ENCODE measurements around the gene ZNF831. TPM values are rescaled to one million over a fixed set of nuclear protein-coding genes. Genes with fewer than 3 reads are reported as not detected.

ZNF831 gene
- total and polyA plus RNA-seq, 5 experiments from 2014 or later: 5.5 to 29.9 (median 6.2) TPM

- no peaks in the 10 kb centered on the region for H3K9me3 Mint-ChIP-seq
These were observed 105.9 kb downstream of the ZNF831 start for GRCh38 chr20:59269411-59270025.

DNA sequence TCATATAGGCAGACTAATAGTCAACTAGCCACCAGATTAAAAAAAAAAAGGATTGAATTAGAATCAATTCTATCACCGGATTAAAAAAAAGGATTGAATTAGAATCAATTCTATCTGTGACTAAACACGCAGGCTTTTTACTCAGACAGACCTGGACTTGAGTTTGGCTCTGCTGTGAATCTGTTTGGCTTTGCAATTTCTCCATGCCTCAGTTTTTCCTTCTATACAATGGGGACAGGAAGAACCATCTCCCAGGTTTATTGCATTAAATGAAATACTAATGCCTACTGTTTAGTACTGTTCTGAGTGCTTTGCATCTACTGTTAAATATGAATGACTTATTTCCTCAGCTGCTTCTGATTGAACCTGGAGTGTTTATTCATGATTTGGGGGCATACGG lies 106.8 kb downstream of the ZNF831 start:
- no peak overlapping the region for H3K4me3 Mint-ChIP-seq
- H3K4me1 Mint-ChIP-seq: peaks cover 14 to 31% (median 27%) of the 10 kb centered on the region in 4 donors
- H3K9me3 Mint-ChIP-seq: no peaks in the 10 kb centered on the region
- ATAC-seq: no peak
- peaks cover 2 to 51% (median 11%) of the 10 kb centered on the region in 5 donors for H3K27me3 Mint-ChIP-seq
- no peaks in the 10 kb centered on the region for H3K36me3 Mint-ChIP-seq
- no peak overlapping the region for H3K27ac Mint-ChIP-seq
- no peak for DNase-seq
- POLR2A ChIA-PET: no interaction called here

More at GRCh38 chr20:59269411-59270025, 105.9 kb downstream of the ZNF831 start:
- Mint-ChIP-seq H3K27me3 (peaks cover 2 to 43% (median 11%) of the 10 kb centered on the region in 5 donors), H3K27ac (no peak overlapping the region), H3K4me1 (peaks cover 17 to 25% (median 24%) of the 10 kb centered on the region in 4 donors), H3K4me3 (peak overlapping the region in 1 of 10 donors; percentile 4), H3K36me3 (no peaks in the 10 kb centered on the region)
- ATAC-seq: peak in 1 of 2 donors; percentile 25
- no peak for DNase-seq
- POLR2A ChIA-PET: interaction anchor here (0.7 to 1.2 kb wide), 4 partner anchors 7 to 17 kb away, joined by 3 to 5 read pairs (median 4); no protein-coding TSS in a partner anchor

DNA sequence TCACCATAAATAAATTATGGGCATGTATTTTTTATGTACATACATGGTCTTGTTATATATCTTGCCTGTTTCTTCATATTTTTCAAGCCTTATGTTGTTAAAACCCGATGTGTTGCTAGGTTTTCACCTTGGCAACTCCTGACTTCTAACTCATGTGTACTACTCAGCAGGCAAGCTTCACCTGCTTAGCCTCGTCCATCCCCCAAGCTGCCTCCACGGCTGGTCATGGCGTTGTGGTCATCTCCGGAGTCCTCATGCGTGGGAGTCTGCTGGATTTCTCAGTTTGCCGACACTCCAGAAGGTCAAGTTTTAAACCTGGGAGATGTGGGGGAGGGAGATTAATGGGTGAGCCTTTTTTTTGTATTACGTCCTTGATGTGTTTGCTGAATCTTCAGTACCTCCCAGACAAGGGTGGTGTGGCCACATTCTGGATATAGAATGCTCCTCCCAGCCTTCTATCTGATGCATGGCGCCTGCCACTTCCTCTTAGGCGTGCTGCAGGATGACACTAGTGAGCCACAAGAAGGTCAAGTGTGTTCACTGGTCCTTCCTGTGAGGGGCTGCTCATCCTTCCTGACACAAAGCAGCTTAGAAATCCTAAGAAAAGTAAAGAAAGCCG lies 110.2 kb downstream of the ZNF831 start:
- peak overlapping the region in 2 of 10 donors; percentile 4 to 65 for H3K27ac Mint-ChIP-seq
- ATAC-seq (peak in 1 of 2 donors; percentile 53), DNase-seq (no peak)
- peaks cover 2 to 50% (median 8%) of the 10 kb centered on the region in 5 donors for H3K27me3 Mint-ChIP-seq
- no peaks in the 10 kb centered on the region for H3K36me3 Mint-ChIP-seq
- H3K4me3 Mint-ChIP-seq: peak overlapping the region in 5 of 10 donors; percentile 19 to 55 (median 44)
- H3K4me1 Mint-ChIP-seq: peaks cover 18 to 35% (median 27%) of the 10 kb centered on the region in 4 donors
- POLR2A ChIA-PET: interaction anchor here (1.2 kb wide), 1 partner anchor 11 kb away, joined by 4 read pairs; no protein-coding TSS in a partner anchor
- H3K9me3 Mint-ChIP-seq: no peaks in the 10 kb centered on the region

GRCh38 chr20:59276938-59277337 lies 113.3 kb downstream of the ZNF831 start:
- POLR2A ChIA-PET: no interaction called here
- Mint-ChIP-seq H3K4me3 (no peak overlapping the region), H3K27ac (no peak overlapping the region), H3K27me3 (peaks cover 0 to 40% (median 5%) of the 10 kb centered on the region in 5 donors), H3K4me1 (peaks cover 16 to 24% (median 17%) of the 10 kb centered on the region in 4 donors), H3K9me3 (no peaks in the 10 kb centered on the region), H3K36me3 (no peaks in the 10 kb centered on the region)
- ATAC-seq (no peak), DNase-seq (no peak)

- H3K9me3 Mint-ChIP-seq: no peaks in the 10 kb centered on the region
- POLR2A ChIA-PET: interaction anchor here (1.0 kb wide), 1 partner anchor 10 kb away, joined by 4 read pairs; no protein-coding TSS in a partner anchor
- no peak for ATAC-seq
- no peak overlapping the region for H3K4me3 Mint-ChIP-seq
- no peak for DNase-seq
- H3K27me3 Mint-ChIP-seq: no peaks in the 10 kb centered on the region
- no peaks in the 10 kb centered on the region for H3K36me3 Mint-ChIP-seq
- no peaks in the 10 kb centered on the region for H3K4me1 Mint-ChIP-seq
- H3K27ac Mint-ChIP-seq: no peak overlapping the region
These were observed 120.8 kb downstream of the ZNF831 start for GRCh38 chr20:59284470-59284869.

GRCh38 chr20:59289994-59290393 lies 126.4 kb downstream of the ZNF831 start:
- H3K27me3 Mint-ChIP-seq: peaks cover 0 to 15% (median 7%) of the 10 kb centered on the region in 5 donors
- POLR2A ChIA-PET: no interaction called here
- H3K36me3 Mint-ChIP-seq: no peaks in the 10 kb centered on the region
- no peak overlapping the region for H3K27ac Mint-ChIP-seq
- DNase-seq (no peak), ATAC-seq (no peak)
- H3K4me1 Mint-ChIP-seq: peaks cover 0 to 12% (median 0%) of the 10 kb centered on the region in 4 donors
- H3K4me3 Mint-ChIP-seq: no peak overlapping the region
- H3K9me3 Mint-ChIP-seq: no peaks in the 10 kb centered on the region

DNA sequence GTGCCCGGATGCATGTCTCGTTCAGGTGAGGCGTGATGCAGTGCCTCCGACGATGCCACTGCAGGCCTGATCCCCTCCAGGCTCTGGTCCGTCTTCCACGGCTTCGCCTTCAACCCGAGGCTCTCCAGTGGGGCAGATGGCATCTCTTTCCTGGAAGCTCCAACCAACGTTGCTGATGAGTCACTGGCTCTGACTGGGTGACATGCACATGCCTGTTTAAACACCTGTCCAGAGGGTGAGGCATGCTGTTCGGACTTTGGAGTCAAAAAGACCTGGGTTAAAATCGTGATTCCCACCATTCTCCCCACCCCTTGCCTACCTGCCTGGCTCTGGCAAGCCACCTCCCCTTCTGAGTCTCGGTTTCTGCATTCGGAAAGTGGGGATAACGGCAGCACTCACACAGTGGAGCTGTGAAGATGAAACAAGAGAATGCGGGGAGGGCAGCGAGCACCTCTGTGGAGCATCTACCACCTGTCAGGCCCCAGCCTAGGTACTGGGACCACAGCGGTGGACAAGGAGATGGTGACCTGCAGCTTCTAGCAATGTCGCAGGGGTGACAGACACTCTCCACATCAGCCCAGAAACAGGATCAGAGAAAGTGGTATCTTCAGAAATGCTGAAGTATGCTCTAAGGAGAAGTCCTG lies 128.2 kb downstream of the ZNF831 start:
- H3K36me3 Mint-ChIP-seq: no peaks in the 10 kb centered on the region
- no peak overlapping the region for H3K4me3 Mint-ChIP-seq
- H3K4me1 Mint-ChIP-seq: peaks cover 0 to 12% (median 0%) of the 10 kb centered on the region in 4 donors
- H3K27me3 Mint-ChIP-seq: peaks cover 1 to 20% (median 14%) of the 10 kb centered on the region in 5 donors
- POLR2A ChIA-PET: no interaction called here
- H3K27ac Mint-ChIP-seq: peak overlapping the region in 1 of 10 donors; percentile 36
- ATAC-seq (no peak), DNase-seq (no peak)
- no peaks in the 10 kb centered on the region for H3K9me3 Mint-ChIP-seq

DNA sequence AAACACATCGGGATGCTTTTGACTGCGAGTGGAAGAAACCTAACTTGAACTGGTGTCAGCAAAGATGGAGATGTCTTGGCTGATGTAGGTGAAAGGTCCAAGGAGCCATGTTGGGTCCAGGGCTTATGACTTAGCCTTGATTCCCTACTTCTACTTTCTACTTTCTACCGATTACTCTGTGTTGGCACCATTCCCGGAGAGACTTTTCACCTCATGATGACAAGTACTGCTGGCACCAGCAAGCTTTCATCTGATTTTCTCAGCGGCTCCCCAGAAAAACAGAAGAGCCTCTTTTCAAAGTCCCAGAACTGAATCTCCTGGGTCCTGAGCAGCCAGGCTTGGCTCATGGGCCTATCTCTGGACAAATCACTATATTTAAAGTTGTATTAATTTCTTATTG lies 131.9 kb downstream of the ZNF831 start:
- DNase-seq: no peak
- no peak overlapping the region for H3K27ac Mint-ChIP-seq
- H3K4me1 Mint-ChIP-seq: peaks cover 0 to 12% (median 0%) of the 10 kb centered on the region in 4 donors
- no peaks in the 10 kb centered on the region for H3K9me3 Mint-ChIP-seq
- H3K36me3 Mint-ChIP-seq: no peaks in the 10 kb centered on the region
- POLR2A ChIA-PET: no interaction called here
- no peak for ATAC-seq
- peaks cover 10 to 41% (median 36%) of the 10 kb centered on the region in 5 donors for H3K27me3 Mint-ChIP-seq
- H3K4me3 Mint-ChIP-seq: no peak overlapping the region

- Mint-ChIP-seq H3K4me1 (peaks cover 0 to 11% (median 1%) of the 10 kb centered on the region in 4 donors), H3K4me3 (no peak overlapping the region), H3K9me3 (no peaks in the 10 kb centered on the region), H3K27ac (no peak overlapping the region), H3K36me3 (peaks cover 0 to 2% (median 0%) of the 10 kb centered on the region in 3 donors), H3K27me3 (peaks cover 11 to 51% (median 41%) of the 10 kb centered on the region in 5 donors)
- POLR2A ChIA-PET: no interaction called here
- ATAC-seq (no peak), DNase-seq (no peak)
These were observed 134.1 kb downstream of the ZNF831 start for GRCh38 chr20:59297686-59298085.

DNA sequence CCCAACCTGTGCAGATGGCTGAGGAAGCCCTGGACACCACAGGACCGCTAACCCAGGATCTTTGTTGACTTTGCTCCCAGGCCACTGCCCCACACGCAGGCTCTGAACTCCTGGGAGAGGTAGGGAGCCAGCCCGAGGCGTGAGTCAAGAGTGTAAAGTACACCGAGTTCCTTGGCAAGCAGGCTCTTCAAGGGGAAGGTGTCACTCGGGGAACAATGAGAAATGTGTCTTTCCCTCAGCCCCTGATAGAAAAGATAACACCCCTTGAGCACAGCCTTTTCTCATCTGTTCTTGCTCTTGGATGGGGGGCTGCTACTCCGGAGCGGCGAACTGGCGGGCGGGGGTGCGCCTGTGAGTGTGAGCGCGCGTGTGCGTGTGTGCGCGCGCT lies 136.3 kb downstream of the ZNF831 start:
- POLR2A ChIA-PET: no interaction called here
- peaks cover 12 to 58% (median 46%) of the 10 kb centered on the region in 5 donors for H3K27me3 Mint-ChIP-seq
- no peak for ATAC-seq
- peaks cover 0 to 2% (median 0%) of the 10 kb centered on the region in 3 donors for H3K36me3 Mint-ChIP-seq
- H3K4me3 Mint-ChIP-seq: peak overlapping the region in 2 of 10 donors; percentile 36 to 45
- no peaks in the 10 kb centered on the region for H3K9me3 Mint-ChIP-seq
- DNase-seq: no peak
- peaks cover 0 to 7% (median 3%) of the 10 kb centered on the region in 4 donors for H3K4me1 Mint-ChIP-seq
- H3K27ac Mint-ChIP-seq: no peak overlapping the region

GRCh38 chr20:59300333-59301081 lies 136.9 kb downstream of the ZNF831 start, which contains the start of gene EDN3:
Gene EDN3, plus strand, starts transcription at chr20:59300611. Its CDS starts 202 bp downstream, at chr20:59300813.
- H3K27ac Mint-ChIP-seq: no peak within 1 kb of the TSS
- peaks cover 0 to 7% (median 3%) of the 10 kb centered on the region in 4 donors for H3K4me1 Mint-ChIP-seq
- ATAC-seq (no peak), DNase-seq (no peak)
- H3K9me3 Mint-ChIP-seq: no peaks in the 10 kb centered on the region
- H3K4me3 Mint-ChIP-seq: peak within 1 kb of the TSS in 3 of 10 donors; percentile 36 to 54 (median 45)
- POLR2A ChIA-PET: no interaction called here
- peaks cover 0 to 2% (median 0%) of the 10 kb centered on the region in 3 donors for H3K36me3 Mint-ChIP-seq
- H3K27me3 Mint-ChIP-seq: peaks cover 12 to 58% (median 48%) of the 10 kb centered on the region in 5 donors

DNA sequence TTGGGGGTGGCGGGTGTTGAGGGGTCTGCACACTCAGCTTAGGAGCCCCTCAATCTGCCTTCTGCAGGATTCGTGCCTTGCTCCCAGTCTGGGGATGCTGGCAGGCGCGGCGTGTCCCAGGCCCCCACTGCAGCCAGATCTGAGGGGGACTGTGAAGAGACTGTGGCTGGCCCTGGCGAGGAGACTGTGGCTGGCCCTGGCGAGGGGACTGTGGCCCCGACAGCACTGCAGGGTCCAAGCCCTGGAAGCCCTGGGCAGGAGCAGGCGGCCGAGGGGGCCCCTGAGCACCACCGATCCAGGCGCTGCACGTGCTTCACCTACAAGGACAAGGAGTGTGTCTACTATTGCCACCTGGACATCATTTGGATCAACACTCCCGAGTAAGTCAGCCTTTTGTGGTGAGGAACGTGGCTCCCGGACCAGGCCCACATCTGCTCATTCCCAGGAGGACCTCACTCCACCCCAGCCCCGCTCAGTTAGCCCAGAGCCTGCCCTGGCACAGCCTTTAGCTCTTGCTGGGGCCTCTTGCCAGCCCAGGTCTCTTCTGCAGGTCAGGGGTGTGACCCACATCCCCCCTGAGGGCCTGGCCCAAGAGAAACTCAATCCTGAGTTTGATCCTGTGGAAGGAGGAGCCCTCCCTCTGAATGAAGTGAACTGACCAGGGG lies 137.9 kb downstream of the ZNF831 start:
- H3K4me1 Mint-ChIP-seq: peaks cover 0 to 7% (median 3%) of the 10 kb centered on the region in 4 donors
- DNase-seq (no peak), ATAC-seq (no peak)
- peaks cover 0 to 2% (median 0%) of the 10 kb centered on the region in 3 donors for H3K36me3 Mint-ChIP-seq
- H3K4me3 Mint-ChIP-seq: peak overlapping the region in 1 of 10 donors; percentile 54
- POLR2A ChIA-PET: interaction anchor here (0.6 kb wide), 1 partner anchor 620 kb away, joined by 3 read pairs; no protein-coding TSS in a partner anchor
- H3K27ac Mint-ChIP-seq: no peak overlapping the region
- peaks cover 12 to 57% (median 44%) of the 10 kb centered on the region in 5 donors for H3K27me3 Mint-ChIP-seq
- no peaks in the 10 kb centered on the region for H3K9me3 Mint-ChIP-seq

All from naive thymus-derived CD8-positive, alpha-beta T cell (primary cell).